HG02884 (cell line): ENCODE measurements around the gene MYO7B.

Source experiments
- ATAC-seq: cut with Tn5 transposase; IDR thresholded peaks from one replicate; pipeline ENCODE4 v1.9.1; 2021; ENCODE audit warnings: mild to moderate bottlenecking, moderate library complexity; ENCODE audit not compliant: unreplicated experiment

Gene MYO7B

DNA sequence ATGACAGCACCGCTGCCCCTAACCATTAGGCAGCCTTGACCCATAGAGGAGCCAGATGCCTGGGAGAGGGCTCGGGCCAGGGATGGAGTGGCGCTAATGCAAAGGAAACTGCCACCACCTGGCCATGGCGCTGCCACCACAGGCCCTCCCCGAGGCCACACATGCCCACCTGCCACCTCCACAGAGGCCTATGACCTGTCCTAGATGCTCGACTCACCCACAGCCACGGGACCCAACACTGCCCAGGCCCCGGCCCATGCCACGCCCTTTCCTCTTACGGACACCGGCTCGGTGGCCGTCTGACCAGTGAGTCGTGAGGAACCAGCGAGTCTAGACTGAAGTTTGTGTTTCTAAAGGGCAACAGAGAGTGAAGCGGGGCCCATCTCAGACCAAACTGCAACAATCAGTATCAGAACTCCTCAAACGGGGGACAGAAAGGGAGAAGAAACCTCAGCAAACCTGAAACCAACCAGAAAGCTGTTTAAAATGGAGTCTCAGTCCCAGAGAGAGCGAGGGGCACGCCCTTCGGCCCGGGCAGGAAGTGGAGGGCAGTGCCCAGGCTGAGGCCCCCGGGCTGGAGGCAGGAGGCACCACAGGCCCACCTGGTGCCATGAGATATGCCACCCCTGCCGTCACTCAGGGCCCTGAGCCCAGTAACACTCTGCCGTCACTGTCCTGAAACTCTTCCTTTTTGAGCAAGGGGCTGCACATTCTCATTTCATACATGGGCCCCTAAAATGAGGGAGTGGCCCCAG lies 111.2 kb downstream of the MYO7B start:
- no peak for ATAC-seq

DNA sequence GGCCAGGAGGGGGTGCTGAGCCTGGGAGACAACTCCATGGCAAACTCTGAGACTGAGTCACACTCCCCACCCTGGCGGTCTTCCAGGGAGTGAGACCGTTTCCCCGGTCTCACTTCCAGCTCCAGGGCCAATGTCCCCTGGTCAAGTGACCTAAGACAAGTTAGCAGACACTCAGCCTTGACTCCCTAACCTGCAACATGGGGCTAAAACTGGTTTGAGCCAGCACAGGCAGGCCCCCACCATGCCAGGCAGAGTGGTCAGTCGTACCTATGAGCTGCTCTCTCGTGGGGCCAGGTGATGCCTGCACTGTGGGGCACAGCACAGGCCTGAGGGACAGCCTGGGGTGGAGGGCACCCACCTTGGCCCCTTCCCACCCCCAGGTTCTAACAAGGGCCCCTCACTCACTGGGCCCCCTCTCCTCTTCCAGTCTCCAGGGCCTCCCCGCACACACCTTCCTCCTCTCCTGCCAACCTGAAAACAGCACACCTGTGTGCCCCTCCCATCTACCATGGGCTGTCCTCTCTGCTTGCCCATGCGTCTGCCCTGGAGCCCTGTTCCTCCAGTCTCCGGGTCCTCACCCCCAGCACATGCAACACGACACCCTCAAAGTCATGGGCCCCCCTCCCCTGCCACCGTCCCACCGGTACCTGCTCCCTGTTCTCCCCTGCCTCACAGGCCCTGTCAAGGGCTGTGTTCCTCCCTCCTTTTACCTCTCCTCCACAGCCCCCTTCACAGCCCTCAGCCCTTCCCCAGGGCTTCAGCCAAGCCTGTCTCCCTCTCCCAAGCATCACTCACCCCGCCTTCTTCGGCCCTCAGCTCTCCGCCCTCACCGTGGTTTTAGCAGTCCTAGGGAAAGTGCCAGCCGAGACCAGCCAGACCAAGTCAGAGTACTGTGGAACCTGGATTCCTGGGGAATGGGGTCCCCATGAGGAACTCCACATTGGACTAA lies 112.0 kb downstream of the MYO7B start:
- ATAC-seq: no peak

DNA sequence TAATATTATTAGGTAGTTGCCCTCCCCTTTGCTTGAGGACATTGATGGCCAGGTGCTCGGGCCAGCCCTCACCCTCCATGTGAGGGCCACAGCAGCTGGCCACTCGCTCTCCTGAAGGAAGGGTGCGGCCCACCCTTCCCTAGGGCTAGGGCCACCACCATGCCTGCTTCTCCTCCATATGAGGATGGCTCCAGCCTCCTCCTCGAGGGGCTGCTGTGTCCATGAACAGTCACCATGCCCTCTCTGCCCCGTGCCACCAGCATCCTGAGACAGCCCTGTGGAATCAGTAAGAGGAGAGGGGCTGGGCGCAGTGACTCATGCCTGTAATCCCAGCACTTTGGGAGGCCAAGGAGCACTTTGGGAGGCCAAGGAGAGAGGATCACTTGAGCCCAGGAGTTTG lies 112.8 kb downstream of the MYO7B start:
- no peak for ATAC-seq

DNA sequence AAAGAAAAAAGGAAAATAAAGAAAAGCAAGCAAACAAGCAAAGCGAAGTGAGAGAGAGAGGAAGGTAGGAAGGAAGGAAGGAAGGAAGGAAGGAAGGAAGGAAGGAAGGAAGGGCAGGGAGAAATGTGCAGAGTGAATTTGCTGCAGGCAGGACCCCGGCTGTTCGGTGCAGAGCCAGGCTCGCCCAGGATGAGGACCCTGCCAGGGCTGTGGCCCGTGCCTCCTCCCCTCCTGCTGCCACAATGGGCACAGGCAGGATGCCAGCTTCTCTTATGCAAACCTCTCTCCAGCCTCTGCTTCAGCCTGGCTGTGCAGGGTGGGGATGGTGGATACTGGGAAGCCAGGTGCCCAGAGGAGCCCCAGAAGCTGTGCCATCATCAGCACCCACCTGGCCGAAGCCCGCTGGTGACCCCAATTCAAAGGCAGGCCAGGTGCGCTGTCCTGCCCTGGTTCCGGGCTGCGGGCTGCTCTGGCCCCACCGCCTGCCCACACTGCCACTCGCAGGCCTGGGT lies 113.7 kb downstream of the MYO7B start:
- ATAC-seq: no peak

DNA sequence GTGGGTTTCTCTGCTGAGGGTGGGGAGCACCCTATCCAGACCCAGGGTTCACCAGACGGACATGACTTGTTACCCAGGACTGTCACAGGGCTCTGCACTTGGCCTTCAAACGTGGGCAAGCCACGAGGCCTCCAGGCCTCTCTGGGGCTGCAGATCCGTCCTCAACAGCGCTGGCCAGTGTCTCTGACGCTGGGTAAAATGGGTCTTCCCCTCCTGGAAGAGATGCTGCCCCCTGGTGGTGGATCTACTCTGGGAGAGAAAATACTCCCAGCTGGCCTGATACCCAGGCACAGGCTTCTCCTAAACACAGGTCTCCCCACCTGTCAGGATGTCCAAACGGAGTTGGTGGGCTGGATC lies 114.2 kb downstream of the MYO7B start:
- ATAC-seq: no peak

DNA sequence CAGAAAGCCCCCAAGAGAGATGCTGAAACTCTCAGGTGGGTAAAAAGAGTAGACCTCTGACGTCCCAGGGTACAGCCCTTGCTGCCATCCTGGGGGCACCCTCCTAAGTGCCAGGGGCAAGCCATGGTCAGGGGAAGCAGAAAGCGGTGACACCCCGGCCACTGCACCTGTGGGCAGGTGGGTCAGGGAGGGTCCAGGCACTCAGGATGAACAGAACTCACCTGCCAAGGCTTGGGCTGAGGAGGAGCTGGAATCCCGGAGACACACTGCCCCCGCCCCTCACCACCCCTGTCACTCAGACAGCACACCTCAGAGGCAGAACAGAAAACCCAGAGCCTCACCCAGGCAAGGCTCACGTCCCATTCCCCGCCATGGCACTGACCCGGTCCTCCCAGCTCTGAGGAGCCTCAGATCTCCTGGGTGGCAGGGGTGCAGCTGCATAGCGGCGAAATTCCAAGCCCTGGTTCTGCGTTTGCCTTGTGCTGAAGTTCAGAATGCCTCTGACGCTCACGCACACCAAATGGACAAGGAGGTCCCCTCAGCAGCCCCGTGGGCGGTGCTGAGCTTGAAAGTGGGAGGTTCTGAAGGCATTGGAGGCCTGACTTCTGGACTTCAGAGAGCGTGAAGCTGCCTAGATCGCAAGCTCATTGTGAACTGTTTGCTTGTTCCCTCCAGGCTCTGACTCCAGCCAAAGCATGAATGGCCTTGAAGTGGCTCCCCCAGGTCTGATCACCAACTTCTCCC lies 114.7 kb downstream of the MYO7B start:
- no peak for ATAC-seq

DNA sequence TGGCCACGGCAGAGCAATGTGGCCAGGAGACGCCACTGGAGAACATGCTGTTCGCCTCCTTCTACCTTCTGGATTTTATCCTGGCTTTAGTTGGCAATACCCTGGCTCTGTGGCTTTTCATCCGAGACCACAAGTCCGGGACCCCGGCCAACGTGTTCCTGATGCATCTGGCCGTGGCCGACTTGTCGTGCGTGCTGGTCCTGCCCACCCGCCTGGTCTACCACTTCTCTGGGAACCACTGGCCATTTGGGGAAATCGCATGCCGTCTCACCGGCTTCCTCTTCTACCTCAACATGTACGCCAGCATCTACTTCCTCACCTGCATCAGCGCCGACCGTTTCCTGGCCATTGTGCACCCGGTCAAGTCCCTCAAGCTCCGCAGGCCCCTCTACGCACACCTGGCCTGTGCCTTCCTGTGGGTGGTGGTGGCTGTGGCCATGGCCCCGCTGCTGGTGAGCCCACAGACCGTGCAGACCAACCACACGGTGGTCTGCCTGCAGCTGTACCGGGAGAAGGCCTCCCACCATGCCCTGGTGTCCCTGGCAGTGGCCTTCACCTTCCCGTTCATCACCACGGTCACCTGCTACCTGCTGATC lies 115.4 kb downstream of the MYO7B start:
- no peak for ATAC-seq

DNA sequence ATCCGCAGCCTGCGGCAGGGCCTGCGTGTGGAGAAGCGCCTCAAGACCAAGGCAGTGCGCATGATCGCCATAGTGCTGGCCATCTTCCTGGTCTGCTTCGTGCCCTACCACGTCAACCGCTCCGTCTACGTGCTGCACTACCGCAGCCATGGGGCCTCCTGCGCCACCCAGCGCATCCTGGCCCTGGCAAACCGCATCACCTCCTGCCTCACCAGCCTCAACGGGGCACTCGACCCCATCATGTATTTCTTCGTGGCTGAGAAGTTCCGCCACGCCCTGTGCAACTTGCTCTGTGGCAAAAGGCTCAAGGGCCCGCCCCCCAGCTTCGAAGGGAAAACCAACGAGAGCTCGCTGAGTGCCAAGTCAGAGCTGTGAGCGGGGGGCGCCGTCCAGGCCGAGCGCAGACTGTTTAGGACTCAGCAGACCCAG lies 115.9 kb downstream of the MYO7B start:
- ATAC-seq: no peak

DNA sequence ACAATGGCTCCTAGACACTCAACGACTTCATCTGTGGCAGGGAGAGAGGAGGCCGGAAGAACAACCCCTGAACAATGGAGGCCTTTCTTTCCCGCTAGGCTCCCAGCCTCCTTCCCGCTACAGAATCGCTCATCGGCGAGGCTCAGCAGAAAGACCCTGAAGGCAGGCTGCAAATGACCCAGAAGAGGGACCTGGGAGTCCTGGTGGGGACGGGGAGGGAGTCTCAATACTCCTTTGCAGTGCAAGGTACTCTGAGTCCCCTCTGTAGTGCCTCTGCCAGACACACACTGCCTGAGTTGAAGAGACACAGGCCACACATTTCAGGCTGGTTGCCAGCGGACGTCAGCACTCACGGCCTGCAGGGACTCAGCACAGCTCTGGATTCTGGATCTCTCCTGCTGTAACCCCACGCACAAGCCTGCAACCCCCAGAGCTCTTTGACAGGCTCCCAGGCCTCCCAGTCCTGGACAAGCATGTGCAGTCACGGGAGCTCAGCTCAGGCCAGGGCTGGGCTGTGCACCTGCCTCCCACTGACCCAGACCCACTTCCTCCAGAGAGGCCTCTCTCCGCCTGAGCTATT lies 116.6 kb downstream of the MYO7B start:
- ATAC-seq: no peak

DNA sequence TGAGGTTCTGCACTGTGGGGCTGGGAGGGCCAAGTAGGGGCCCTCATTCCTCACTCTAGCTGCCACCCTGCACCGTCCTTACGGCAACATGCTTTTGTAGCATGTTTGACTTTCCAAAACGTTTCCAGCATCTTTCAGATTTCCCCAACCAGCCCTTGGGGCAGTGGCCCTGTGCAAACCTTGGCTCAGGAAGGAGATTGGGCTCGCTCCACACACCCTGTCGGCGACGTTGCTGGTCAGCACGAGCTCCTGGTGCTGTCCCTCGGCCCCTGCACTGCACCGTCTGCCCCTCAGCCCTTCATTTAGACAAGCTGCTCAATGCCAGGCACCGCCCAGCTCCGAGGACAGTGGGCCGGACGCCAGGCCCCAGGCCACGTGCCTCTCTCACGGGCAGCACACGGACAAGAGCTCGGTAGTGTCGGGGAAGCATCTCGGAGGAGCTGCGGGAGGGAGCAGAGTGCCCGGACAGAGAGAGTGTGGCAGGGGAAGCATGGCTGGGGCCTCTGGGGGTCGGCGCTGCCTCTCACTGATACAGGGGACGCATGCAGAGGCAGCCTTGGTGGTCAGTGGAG lies 117.4 kb downstream of the MYO7B start:
- no peak for ATAC-seq

DNA sequence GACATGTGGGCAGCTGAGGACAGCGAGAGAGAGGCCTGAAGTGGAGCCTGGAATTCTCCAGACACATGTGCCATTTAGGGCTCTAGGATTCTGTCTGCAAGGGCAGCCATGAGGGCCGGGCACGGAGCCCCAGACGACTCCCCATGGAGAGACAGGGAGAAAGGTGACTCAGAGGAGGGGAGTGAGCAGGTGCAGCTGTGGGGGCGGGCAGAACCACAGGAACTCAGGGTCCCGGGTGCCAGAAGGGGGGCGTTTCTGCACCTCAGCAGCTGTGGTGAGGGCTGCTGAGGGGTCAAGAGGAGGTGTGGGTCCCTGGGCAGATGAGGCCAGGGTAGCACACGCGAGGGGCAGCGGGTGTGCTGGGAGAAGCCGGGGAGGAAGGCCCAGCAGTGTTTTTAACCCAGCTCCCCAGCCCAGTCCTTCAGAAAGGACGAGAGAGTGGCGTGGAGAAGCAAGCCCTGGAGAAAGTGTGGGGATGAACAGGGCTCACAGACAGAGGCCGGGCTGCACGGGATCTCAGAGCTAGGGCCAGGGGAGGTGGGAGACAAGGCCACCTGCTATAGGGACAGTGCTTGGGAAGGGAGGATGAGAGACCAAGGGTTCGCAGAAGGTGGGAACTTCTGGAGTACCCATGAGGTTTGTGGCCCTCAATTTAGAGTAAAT lies 118.1 kb downstream of the MYO7B start:
- ATAC-seq: no peak

DNA sequence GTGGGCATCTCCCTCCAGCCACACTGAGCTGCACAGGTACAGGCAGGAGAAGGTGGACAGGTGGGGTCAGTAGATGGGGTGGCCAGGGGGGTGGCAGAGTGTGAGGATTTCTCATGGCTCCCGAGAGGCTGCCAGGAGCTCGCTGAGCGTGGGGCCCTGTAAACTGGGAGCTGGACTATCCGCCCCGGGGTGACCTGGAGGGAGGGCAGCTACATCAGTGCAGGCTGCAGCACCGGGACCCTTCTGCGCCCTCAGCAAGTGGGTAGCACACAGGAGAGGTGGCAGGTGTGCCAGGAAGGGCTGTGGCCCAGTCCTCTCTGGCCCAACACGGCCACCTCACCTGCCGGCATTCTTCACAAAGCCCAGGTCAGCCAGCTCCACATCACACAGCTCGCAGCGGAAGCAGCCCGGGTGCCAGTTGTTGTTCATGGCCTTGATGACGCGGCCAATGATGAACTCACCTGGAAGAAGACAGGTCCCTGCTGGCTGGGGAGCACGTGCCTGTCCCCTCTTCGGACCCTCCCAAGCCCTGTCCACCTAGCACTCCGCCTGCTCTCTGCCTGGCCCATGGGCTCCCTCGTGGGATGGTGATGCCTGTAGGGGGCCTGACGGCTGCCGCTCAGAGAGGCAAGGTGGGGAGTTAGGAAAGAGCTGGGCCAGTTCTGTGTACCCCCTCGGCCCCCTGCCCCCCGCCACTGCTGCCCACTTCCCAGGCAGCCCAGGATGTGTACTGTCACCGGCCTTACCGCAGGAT lies 118.8 kb downstream of the MYO7B start:
- ATAC-seq: no peak

DNA sequence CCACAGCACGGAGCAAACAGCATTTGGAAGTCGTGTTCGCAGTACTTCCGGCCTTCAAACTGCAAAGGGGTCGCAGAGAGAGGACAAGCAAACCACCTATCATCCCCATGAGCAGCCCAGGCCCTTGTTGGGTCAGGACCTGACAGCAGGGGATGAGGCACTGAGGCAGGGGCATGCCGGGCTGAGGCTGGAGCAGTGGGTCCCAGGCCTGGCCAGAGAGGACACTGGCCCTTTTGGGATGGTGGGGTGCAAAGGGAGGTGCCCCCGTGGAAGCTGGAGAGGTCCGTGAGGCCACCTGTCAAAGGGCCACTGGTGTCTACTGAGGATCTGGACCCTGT lies 119.3 kb downstream of the MYO7B start:
- no peak for ATAC-seq

DNA sequence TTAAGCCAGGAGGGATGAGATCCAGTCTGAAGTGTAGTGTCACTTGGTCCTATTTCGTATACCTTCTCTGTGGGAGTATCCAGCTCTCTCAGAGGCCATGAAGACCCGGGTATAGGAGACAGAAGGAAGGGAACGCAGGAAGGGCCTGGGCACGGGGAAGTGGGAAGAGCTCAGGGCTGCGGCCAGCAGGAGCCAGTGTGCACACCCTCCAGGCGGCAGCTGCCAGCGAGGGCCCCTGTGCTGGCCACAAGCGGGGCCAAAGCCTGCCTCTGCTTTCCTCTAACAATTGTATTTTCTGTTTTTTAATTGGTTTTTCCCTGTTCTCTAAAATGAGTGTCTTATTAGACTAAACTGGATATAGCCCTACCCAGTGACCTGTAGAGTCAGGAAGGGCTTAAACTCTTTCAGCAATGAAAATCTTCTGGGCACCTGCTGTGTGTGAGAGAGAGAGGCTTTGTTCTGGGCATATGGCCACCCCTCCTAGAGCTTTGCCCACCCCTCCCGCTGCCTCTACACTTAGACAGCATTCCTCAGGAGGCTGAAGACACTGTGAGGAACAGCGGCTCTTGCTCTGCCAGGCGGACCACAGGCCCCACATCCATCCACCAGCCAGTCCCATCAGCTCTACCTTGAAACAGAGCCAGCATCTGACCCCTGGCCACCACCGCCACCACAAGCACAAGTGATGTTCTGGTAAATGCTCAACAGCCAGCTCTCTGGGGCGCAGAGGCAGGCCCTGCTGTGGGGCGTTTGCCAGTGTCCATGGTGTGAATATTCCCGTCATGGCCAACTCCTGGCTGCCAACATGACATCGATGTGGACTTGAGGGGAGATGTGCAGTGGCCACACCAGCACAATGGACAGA lies 120.0 kb downstream of the MYO7B start:
- ATAC-seq: no peak

DNA sequence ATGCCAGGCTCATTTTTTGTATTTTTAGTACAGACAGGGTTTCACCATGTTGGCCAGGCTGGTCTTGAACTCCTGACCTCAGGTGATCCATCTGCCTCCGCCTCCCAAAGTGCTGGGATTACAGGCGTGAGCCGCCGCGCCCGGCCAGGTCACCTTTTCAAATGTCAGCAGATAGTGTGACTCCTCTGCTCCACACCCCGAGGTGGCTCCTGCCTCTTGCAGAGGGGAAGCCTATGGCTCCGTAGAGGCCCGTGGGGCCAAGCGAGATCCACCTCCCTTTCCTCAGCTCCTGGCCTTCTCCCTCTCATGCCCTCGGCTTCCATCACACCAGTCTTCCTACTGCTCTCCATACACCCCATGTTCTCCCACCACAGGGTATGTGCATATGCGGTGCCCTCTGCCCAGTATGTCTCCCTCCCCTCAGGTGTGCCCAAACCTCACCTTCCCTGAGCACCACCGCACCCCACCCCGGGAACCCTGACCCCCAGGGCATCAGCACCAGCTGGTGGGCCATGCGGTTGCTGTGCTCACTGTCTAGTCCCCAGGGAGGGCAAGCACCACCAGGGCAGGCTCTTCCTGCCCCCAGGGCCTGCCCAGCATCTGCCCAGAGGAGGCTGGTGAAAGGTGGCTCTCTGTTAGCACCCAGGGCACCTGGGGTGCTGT lies 121.2 kb downstream of the MYO7B start:
- no peak for ATAC-seq

DNA sequence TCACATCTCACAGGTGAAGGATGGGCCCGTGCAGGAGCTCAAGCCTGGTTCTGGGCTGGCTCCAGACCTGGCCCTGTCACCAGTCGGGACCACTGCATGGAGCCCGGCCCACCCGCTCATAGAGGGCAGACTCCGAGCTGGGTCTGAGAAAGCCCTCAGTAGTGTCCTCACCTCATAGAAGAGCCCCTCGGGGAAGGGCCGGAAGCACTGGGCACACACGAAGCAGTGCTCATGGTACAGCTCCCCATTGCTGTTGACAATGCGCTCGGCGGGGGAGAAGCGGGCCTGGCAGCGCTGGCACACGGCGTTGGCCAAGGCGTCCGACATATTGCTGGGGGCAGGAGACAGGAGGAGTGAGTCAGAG lies 121.7 kb downstream of the MYO7B start:
- ATAC-seq: no peak

DNA sequence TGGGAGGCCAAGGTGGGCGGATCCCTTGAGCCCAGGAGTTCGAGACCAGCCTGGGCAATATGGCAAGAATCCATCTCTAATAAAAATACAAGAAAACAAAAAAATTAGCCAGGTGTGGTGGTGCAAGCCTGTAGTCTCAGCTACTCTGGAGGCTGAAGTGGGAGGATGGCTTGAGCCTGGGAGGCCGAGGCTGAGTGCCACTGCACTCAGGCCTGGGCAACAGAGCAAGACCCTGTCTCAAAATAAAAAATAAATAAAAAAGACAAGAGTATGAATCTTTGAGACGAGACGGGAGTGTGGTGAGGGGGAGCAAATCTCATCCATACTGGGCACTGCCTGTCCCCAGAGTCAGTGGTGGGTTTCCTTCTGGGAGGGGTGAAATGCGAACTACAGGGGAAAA lies 122.7 kb downstream of the MYO7B start:
- no peak for ATAC-seq
